ENCODE results near the gene EPHA3. TPM values are rescaled to one million over a fixed set of nuclear protein-coding genes. Genes with fewer than 3 reads are reported as not detected.
A peak's percentile ranks its signal among the peaks of the same experiment; 100 is the strongest.

The EPHA3 gene
- total RNA-seq, 1 donor from 2014 or later, result 24.6 TPM

- no peak for DNase-seq (ENCODE audit: low read depth, low spot score)
- H3K27ac Mint-ChIP-seq (ENCODE audit: unreplicated experiment), result peak overlapping the region; percentile 73
- no peaks in the 10 kb centered on the region for H3K27me3 Mint-ChIP-seq (ENCODE audit: low read depth)
- H3K4me3 Mint-ChIP-seq, result peak overlapping the region; percentile 42
- TF ChIP-seq CTCF (conservative IDR thresholded peaks at IDR 0.05), result no peak
- peaks cover 39% of the 10 kb centered on the region for H3K4me1 Mint-ChIP-seq
- H3K36me3 Mint-ChIP-seq (ENCODE audit: low read depth), result peaks cover 7% of the 10 kb centered on the region
- H3K9me3 Mint-ChIP-seq, result no peaks in the 10 kb centered on the region
Measured at GRCh38 chr3:89245612-89246011, 138.2 kb downstream of the EPHA3 start.

- peaks cover 39% of the 10 kb centered on the region for H3K4me1 Mint-ChIP-seq
- no peak overlapping the region for H3K4me3 Mint-ChIP-seq
- TF ChIP-seq CTCF (conservative IDR thresholded peaks at IDR 0.05), result no peak
- H3K27me3 Mint-ChIP-seq (ENCODE audit: low read depth), result no peaks in the 10 kb centered on the region
- peaks cover 7% of the 10 kb centered on the region for H3K36me3 Mint-ChIP-seq (ENCODE audit: low read depth)
- DNase-seq (ENCODE audit: low read depth, low spot score), result peak; percentile 23
- peak overlapping the region; percentile 62 for H3K27ac Mint-ChIP-seq (ENCODE audit: unreplicated experiment)
- H3K9me3 Mint-ChIP-seq, result no peaks in the 10 kb centered on the region
Measured at GRCh38 chr3:89246326-89246725, 138.9 kb downstream of the EPHA3 start.

- no peak for DNase-seq (ENCODE audit: low read depth, low spot score)
- H3K4me3 Mint-ChIP-seq, result no peak overlapping the region
- H3K27ac Mint-ChIP-seq (ENCODE audit: unreplicated experiment), result no peak overlapping the region
- TF ChIP-seq CTCF (conservative IDR thresholded peaks at IDR 0.05), result no peak
- no peaks in the 10 kb centered on the region for H3K27me3 Mint-ChIP-seq (ENCODE audit: low read depth)
- H3K36me3 Mint-ChIP-seq (ENCODE audit: low read depth), result no peaks in the 10 kb centered on the region
- H3K4me1 Mint-ChIP-seq, result peaks cover 35% of the 10 kb centered on the region
- H3K9me3 Mint-ChIP-seq, result no peaks in the 10 kb centered on the region
Measured at GRCh38 chr3:89250742-89251141, 143.3 kb downstream of the EPHA3 start.

GRCh38 chr3:89252016-89252415 is 144.6 kb downstream of the EPHA3 start:
- Mint-ChIP-seq H3K9me3 (no peaks in the 10 kb centered on the region), H3K4me1 (peaks cover 22% of the 10 kb centered on the region), H3K27me3 (ENCODE audit: low read depth) (no peaks in the 10 kb centered on the region), H3K4me3 (no peak overlapping the region), H3K36me3 (ENCODE audit: low read depth) (peaks cover 2% of the 10 kb centered on the region), H3K27ac (ENCODE audit: unreplicated experiment) (no peak overlapping the region)
- no peak for TF ChIP-seq CTCF (conservative IDR thresholded peaks at IDR 0.05)
- no peak for DNase-seq (ENCODE audit: low read depth, low spot score)

GRCh38 chr3:89252860-89253259 is 145.4 kb downstream of the EPHA3 start:
- no peak for DNase-seq (ENCODE audit: low read depth, low spot score)
- Mint-ChIP-seq H3K4me3 (no peak overlapping the region), H3K9me3 (no peaks in the 10 kb centered on the region), H3K36me3 (ENCODE audit: low read depth) (peaks cover 6% of the 10 kb centered on the region), H3K27ac (ENCODE audit: unreplicated experiment) (no peak overlapping the region), H3K27me3 (ENCODE audit: low read depth) (no peaks in the 10 kb centered on the region), H3K4me1 (peaks cover 19% of the 10 kb centered on the region)
- no peak for TF ChIP-seq CTCF (conservative IDR thresholded peaks at IDR 0.05)

GRCh38 chr3:89256395-89256794 is 149.0 kb downstream of the EPHA3 start:
- Mint-ChIP-seq H3K4me1 (peaks cover 28% of the 10 kb centered on the region), H3K4me3 (no peak overlapping the region), H3K36me3 (ENCODE audit: low read depth) (peaks cover 6% of the 10 kb centered on the region), H3K27ac (ENCODE audit: unreplicated experiment) (no peak overlapping the region), H3K9me3 (peaks cover 4% of the 10 kb centered on the region), H3K27me3 (ENCODE audit: low read depth) (no peaks in the 10 kb centered on the region)
- DNase-seq (ENCODE audit: low read depth, low spot score), result no peak
- no peak for TF ChIP-seq CTCF (conservative IDR thresholded peaks at IDR 0.05)

Measured in neural crest cell (in vitro differentiated cells).